H1 (cell line): ENCODE data around the gene PMF1.
A peak's percentile ranks its signal among the peaks of the same experiment; 100 is the strongest.

Source experiments
- EP300 ChIP-seq, 2 experiments: IDR thresholded peaks; 1 replicate in 1 of 2; 2 replicates in 1 of 2; pipeline ENCODE4 v1.6.1; 2011 to 2012; ENCODE audit warnings: low read depth in 2 of 2, low read length in 2 of 2, mild to moderate bottlenecking in 2 of 2, borderline replicate concordance in 1 of 2, inconsistent platforms in 1 of 2, moderate library complexity in 1 of 2
- EZH2 ChIP-seq: fragments of 200-600 bp; sonication (generic); IDR thresholded peaks from 2 replicates; pipeline ENCODE4 v1.7.1; 2012; ENCODE audit warnings: low read depth, mild to moderate bottlenecking, moderate library complexity, low read length, inconsistent platforms; ENCODE audit not compliant: severe bottlenecking
- JUND ChIP-seq: IDR thresholded peaks from 2 replicates; pipeline ENCODE4 v1.6.1; 2011; ENCODE audit warnings: mild to moderate bottlenecking, improper control_type of control experiment, low read length
- POLR2A ChIP-seq, 2 experiments: IDR thresholded peaks; 1 replicate in 1 of 2; 2 replicates in 1 of 2; pipeline ENCODE4 v1.6.1; 2011; ENCODE audit warnings: low read depth in 2 of 2, low read length in 2 of 2, mild to moderate bottlenecking in 2 of 2; ENCODE audit errors: control extremely low read depth in 1 of 2
- POLR2AphosphoS5 ChIP-seq: IDR thresholded peaks from 2 replicates; pipeline ENCODE4 v1.6.1; 2011; ENCODE audit warnings: low read depth, low read length
- RXRA ChIP-seq: IDR thresholded peaks from 2 replicates; pipeline ENCODE4 v1.6.1; 2011; ENCODE audit warnings: low read depth, mild to moderate bottlenecking, low read length, moderate library complexity; ENCODE audit not compliant: insufficient read depth
- SIX5 ChIP-seq: IDR thresholded peaks from 2 replicates; pipeline ENCODE4 v1.6.1; 2011; ENCODE audit warnings: mild to moderate bottlenecking, low read depth, low read length
- SP1 ChIP-seq: IDR thresholded peaks from 2 replicates; pipeline ENCODE4 v1.6.1; 2011; ENCODE audit warnings: low read depth, low read length
- ZNF274 ChIP-seq: IDR thresholded peaks from 2 replicates; pipeline ENCODE4 v1.7.0; 2012; ENCODE audit warnings: low read length, borderline replicate concordance; ENCODE audit errors: extremely low read depth
- TF ChIP-seq, protein P1 (sequence below), 3 experiments: IDR thresholded peaks; 1 replicate in 2 of 3; 2 replicates in 1 of 3; pipeline versions ENCODE4 v1.5.1 to v1.6.1; 2011; ENCODE audit warnings: low read length in 3 of 3, mild to moderate bottlenecking in 3 of 3, inconsistent platforms in 2 of 3, low read depth in 1 of 3, moderate library complexity in 1 of 3; ENCODE audit not compliant: insufficient read depth in 1 of 3; ENCODE audit errors: control extremely low read depth in 1 of 3
- TF ChIP-seq, protein P2 (sequence below): IDR thresholded peaks from 2 replicates; pipeline ENCODE4 v1.6.1; 2011; ENCODE audit warnings: low read length, improper control_type of control experiment

DNA sequence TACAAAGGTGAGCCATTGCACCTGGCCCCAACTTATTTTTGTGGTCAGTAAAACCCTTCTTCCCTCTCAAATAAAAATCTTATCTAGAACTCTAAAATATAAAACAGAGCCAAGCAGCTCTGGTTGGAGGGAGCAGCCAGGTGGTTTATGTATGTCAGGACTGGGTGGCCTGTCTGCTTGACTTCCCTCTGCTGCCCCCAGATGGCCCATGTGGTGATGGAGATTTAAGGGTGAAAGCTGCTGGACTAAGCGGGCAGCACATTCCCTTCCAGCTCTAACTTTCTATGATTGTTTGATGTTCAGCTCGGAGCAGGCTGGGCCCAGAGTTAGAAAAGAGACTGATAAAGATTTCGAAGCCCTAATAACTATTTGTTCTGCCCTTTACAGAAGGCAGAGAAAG, 47.0 kb downstream of the PMF1 start:
- TF ChIP-seq RXRA, result no peak
- TF ChIP-seq, protein P1, sequence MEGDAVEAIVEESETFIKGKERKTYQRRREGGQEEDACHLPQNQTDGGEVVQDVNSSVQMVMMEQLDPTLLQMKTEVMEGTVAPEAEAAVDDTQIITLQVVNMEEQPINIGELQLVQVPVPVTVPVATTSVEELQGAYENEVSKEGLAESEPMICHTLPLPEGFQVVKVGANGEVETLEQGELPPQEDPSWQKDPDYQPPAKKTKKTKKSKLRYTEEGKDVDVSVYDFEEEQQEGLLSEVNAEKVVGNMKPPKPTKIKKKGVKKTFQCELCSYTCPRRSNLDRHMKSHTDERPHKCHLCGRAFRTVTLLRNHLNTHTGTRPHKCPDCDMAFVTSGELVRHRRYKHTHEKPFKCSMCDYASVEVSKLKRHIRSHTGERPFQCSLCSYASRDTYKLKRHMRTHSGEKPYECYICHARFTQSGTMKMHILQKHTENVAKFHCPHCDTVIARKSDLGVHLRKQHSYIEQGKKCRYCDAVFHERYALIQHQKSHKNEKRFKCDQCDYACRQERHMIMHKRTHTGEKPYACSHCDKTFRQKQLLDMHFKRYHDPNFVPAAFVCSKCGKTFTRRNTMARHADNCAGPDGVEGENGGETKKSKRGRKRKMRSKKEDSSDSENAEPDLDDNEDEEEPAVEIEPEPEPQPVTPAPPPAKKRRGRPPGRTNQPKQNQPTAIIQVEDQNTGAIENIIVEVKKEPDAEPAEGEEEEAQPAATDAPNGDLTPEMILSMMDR (IDR thresholded peaks at IDR 0.05; ENCODE audit: control extremely low read depth in 1 of 3, insufficient read depth in 1 of 3, low read depth in 1 of 3, low read length in 3 of 3), result peak; percentile 20 to 42 (median 33); a peak in 2 of 4 replicates
- no peak for TF ChIP-seq EP300 (IDR thresholded peaks at IDR 0.05; ENCODE audit: borderline replicate concordance in 1 of 2, low read depth in 2 of 2, low read length in 2 of 2)
- no peak for TF ChIP-seq POLR2A (IDR thresholded peaks at IDR 0.05; ENCODE audit: control extremely low read depth in 1 of 2, low read depth in 2 of 2, low read length in 2 of 2)
- no peak for TF ChIP-seq ZNF274
- no peak for TF ChIP-seq JUND
- TF ChIP-seq, protein P2, sequence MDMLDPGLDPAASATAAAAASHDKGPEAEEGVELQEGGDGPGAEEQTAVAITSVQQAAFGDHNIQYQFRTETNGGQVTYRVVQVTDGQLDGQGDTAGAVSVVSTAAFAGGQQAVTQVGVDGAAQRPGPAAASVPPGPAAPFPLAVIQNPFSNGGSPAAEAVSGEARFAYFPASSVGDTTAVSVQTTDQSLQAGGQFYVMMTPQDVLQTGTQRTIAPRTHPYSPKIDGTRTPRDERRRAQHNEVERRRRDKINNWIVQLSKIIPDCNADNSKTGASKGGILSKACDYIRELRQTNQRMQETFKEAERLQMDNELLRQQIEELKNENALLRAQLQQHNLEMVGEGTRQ, result no peak
- TF ChIP-seq POLR2AphosphoS5, result no peak
- no peak for TF ChIP-seq EZH2
- TF ChIP-seq SP1, result no peak
- TF ChIP-seq SIX5, result no peak
